ENCODE results near the gene COPG1. TPM values are rescaled to one million over a fixed set of nuclear protein-coding genes. Genes with fewer than 3 reads are reported as not detected.
A peak's percentile ranks its signal among the peaks of the same experiment; 100 is the strongest.

COPG1 gene
- total and polyA plus RNA-seq, 2 of the 13 experiments (the other 11 are each of a cell fraction or from before 2014, with no cell fraction given), result 98.6 to 166 TPM

GRCh38 chr3:129249284-129250065 lies at the start of gene COPG1 (continued):
- TF ChIP-seq ZNF446 (CRISPR knock-in tag; IDR thresholded peaks at IDR 0.05), result peak; percentile 87
- no peak for TF ChIP-seq SMARCE1 (IDR thresholded peaks at IDR 0.05; ENCODE audit: borderline replicate concordance)
- TF ChIP-seq KLF13 (CRISPR knock-in tag; IDR thresholded peaks at IDR 0.05), result no peak
- peak; percentile 33; the same call in 1 of the 2 replicates for TF ChIP-seq NFKB2 (CRISPR knock-in tag; IDR thresholded peaks at IDR 0.05; ENCODE audit: borderline replicate concordance)
- TF ChIP-seq EP300 (IDR thresholded peaks at IDR 0.05; ENCODE audit: low read depth in 2 of 2, low read length in 2 of 2), result no peak
- TF ChIP-seq EP300 (CRISPR knock-in tag; IDR thresholded peaks at IDR 0.05; ENCODE audit: borderline replicate concordance), result no peak
- no peak for TF ChIP-seq ZNF180 (CRISPR knock-in tag; IDR thresholded peaks at IDR 0.05; ENCODE audit: borderline replicate concordance, low read depth)
- no peak; the same call in 1 of the 2 replicates for TF ChIP-seq ZC3H13 (CRISPR knock-in tag; IDR thresholded peaks at IDR 0.05)
- 0 out of 2 replicates have a peak, but pooled peaks have one; percentile 40 for TF ChIP-seq CHCHD3 (CRISPR knock-in tag; IDR thresholded peaks at IDR 0.05)
- no peak for TF ChIP-seq CERS6 (CRISPR knock-in tag; IDR thresholded peaks at IDR 0.05)
- peak; percentile 89 for TF ChIP-seq TAF1 (CRISPR knock-in tag; IDR thresholded peaks at IDR 0.05)
- TF ChIP-seq ZNF597 (CRISPR knock-in tag; IDR thresholded peaks at IDR 0.05), result no peak
- peak; percentile 95 for TF ChIP-seq ARID4A (CRISPR knock-in tag; IDR thresholded peaks at IDR 0.05; ENCODE audit: borderline replicate concordance)
- peak; percentile 94 for TF ChIP-seq GABPB1 (CRISPR knock-in tag; IDR thresholded peaks at IDR 0.05)
- peak; percentile 65; the same call in 1 of the 2 replicates for TF ChIP-seq ZNF761 (CRISPR knock-in tag; conservative IDR thresholded peaks at IDR 0.05)
- TF ChIP-seq ZNF883 (CRISPR knock-in tag; IDR thresholded peaks at IDR 0.05; ENCODE audit: not compliant biosample characterization), result peak; percentile 70
- no peak for TF ChIP-seq GPN1 (CRISPR knock-in tag; IDR thresholded peaks at IDR 0.05; ENCODE audit: borderline replicate concordance)
- TF ChIP-seq RAD51 (IDR thresholded peaks at IDR 0.05; ENCODE audit: borderline replicate concordance), result no peak
- no peak for TF ChIP-seq ZNF839 (CRISPR knock-in tag; IDR thresholded peaks at IDR 0.05; ENCODE audit: borderline replicate concordance)
- 0 out of 2 replicates have a peak, but pooled peaks have one; percentile 45 for TF ChIP-seq ZNF333 (CRISPR knock-in tag; IDR thresholded peaks at IDR 0.05; ENCODE audit: borderline replicate concordance)
- TF ChIP-seq MEIS1 (CRISPR knock-in tag; IDR thresholded peaks at IDR 0.05; ENCODE audit: borderline replicate concordance), result no peak; the same call in 1 of the 2 replicates
- TF ChIP-seq CREM (IDR thresholded peaks at IDR 0.05), result peak; percentile 54
- no peak for TF ChIP-seq CREM (CRISPR knock-in tag; IDR thresholded peaks at IDR 0.05)
- no peak for TF ChIP-seq HMGA1 (CRISPR knock-in tag; conservative IDR thresholded peaks at IDR 0.05)
- no peak for TF ChIP-seq SNRNP70 (IDR thresholded peaks at IDR 0.05; ENCODE audit: low read depth, low read length)
